HEK293 (cell line): ENCODE measurements around the gene SPON1.

Experiments
- CTCF ChIA-PET: fragments of 350-600 bp; formaldehyde crosslinking; extraction: SDS; loops from one replicate; lab custom pipeline; 2021; ENCODE audit warnings: antibody characterized with exemption; lab: Yijun Ruan, JAX
- POLR2A ChIA-PET: fragments of 300-600 bp; formaldehyde crosslinking; extraction: SDS; loops from one replicate; lab custom pipeline; 2020; ENCODE audit warnings: antibody characterized with exemption, inconsistent platforms; lab: Yijun Ruan, JAX
- H3K27ac ChIP-seq: fragments of 200-500 bp; sonication (Bioruptor generic); 2 replicates; pipeline ENCODE4 v1.5.1; 2014; ENCODE audit warnings: low read depth, low read length, control low read depth, inconsistent platforms; ENCODE audit errors: extremely low read depth
- H3K36me3 ChIP-seq, 2 experiments: fragments of 200-500 bp in 1 of 2; sonication (Bioruptor generic) in 1 of 2; 1 replicate in 1 of 2; 2 replicates in 1 of 2; pipeline ENCODE4 v1.5.1; 2014 to 2017; ENCODE audit warnings: inconsistent platforms in 2 of 2, low read length in 2 of 2; ENCODE audit not compliant: control insufficient read depth in 2 of 2, insufficient read depth in 1 of 2
- H3K4me1 ChIP-seq: fragments of 200-500 bp; sonication (Bioruptor generic); 2 replicates; pipeline ENCODE4 v1.5.1; 2014; ENCODE audit warnings: mild to moderate bottlenecking, low read length, inconsistent platforms; ENCODE audit not compliant: control insufficient read depth, insufficient read depth
- H3K4me3 ChIP-seq: 2 replicates; pipeline ENCODE4 v1.5.1; 2011; ENCODE audit warnings: low read depth, mild to moderate bottlenecking, control low read depth, low read length, moderate library complexity
- H3K9me3 ChIP-seq: fragments of 200-500 bp; sonication (Bioruptor generic); 2 replicates; pipeline ENCODE4 v1.5.1; 2014; ENCODE audit warnings: low read depth, low read length, inconsistent platforms; ENCODE audit not compliant: control insufficient read depth, insufficient read depth
- KLF16 ChIP-seq: fragments of 450-650 bp; formaldehyde crosslinking; IDR thresholded peaks from 2 replicates; pipeline ENCODE4 v1.5.1; 2017; ENCODE audit warnings: missing biosample characterization, missing genetic modification characterization
- MYNN ChIP-seq: fragments of 450-650 bp; formaldehyde crosslinking; IDR thresholded peaks from 2 replicates; pipeline ENCODE4 v1.5.1; 2016; ENCODE audit warnings: missing biosample characterization, missing genetic modification characterization, borderline replicate concordance
- PATZ1 ChIP-seq: fragments of 450-650 bp; formaldehyde crosslinking; IDR thresholded peaks from 2 replicates; pipeline ENCODE4 v1.5.1; 2016; ENCODE audit warnings: missing biosample characterization, missing genetic modification characterization
- PRDM1 ChIP-seq: fragments of 450-650 bp; formaldehyde crosslinking; IDR thresholded peaks from 2 replicates; pipeline ENCODE4; 2016; ENCODE audit warnings: missing biosample characterization, missing genetic modification characterization
- PRDM6 ChIP-seq: fragments of 450-650 bp; formaldehyde crosslinking; IDR thresholded peaks from 2 replicates; pipeline ENCODE4 v1.5.1; 2017; ENCODE audit warnings: missing biosample characterization, missing genetic modification characterization
- ZBTB10 ChIP-seq: fragments of 450-650 bp; formaldehyde crosslinking; IDR thresholded peaks from 2 replicates; pipeline ENCODE4 v1.5.1; 2016; ENCODE audit warnings: missing biosample characterization, missing genetic modification characterization
- ZBTB8A ChIP-seq: fragments of 450-650 bp; formaldehyde crosslinking; IDR thresholded peaks from 2 replicates; pipeline ENCODE4 v1.5.1; 2016; ENCODE audit warnings: missing biosample characterization, missing genetic modification characterization
- ZNF148 ChIP-seq: fragments of 450-650 bp; formaldehyde crosslinking; IDR thresholded peaks from 2 replicates; pipeline ENCODE4 v1.5.0; 2017; ENCODE audit warnings: missing biosample characterization, missing genetic modification characterization, borderline replicate concordance
- ZNF2 ChIP-seq: fragments of 450-650 bp; formaldehyde crosslinking; IDR thresholded peaks from 2 replicates; pipeline ENCODE4 v1.5.1; 2016; ENCODE audit warnings: missing biosample characterization, missing genetic modification characterization
- ZNF214 ChIP-seq: fragments of 450-650 bp; formaldehyde crosslinking; IDR thresholded peaks from 2 replicates; pipeline ENCODE4 v1.5.1; 2017; ENCODE audit warnings: missing biosample characterization, mild to moderate bottlenecking, missing genetic modification characterization, borderline replicate concordance
- ZNF266 ChIP-seq: fragments of 450-650 bp; formaldehyde crosslinking; IDR thresholded peaks from 2 replicates; pipeline ENCODE4 v1.5.1; 2016; ENCODE audit warnings: missing biosample characterization, missing genetic modification characterization, low read depth
- ZNF324 ChIP-seq: fragments of 450-650 bp; formaldehyde crosslinking; IDR thresholded peaks from 2 replicates; pipeline ENCODE4 v1.5.1; 2016; ENCODE audit warnings: missing biosample characterization, missing genetic modification characterization
- ZNF354C ChIP-seq: fragments of 450-650 bp; formaldehyde crosslinking; IDR thresholded peaks from 2 replicates; pipeline ENCODE4 v1.5.1; 2016; ENCODE audit warnings: missing biosample characterization, missing genetic modification characterization, low read depth, borderline replicate concordance
- ZNF37A ChIP-seq: fragments of 450-650 bp; IDR thresholded peaks from 2 replicates; pipeline ENCODE4 v1.5.1; 2018; ENCODE audit warnings: missing biosample characterization, missing genetic modification characterization
- ZNF548 ChIP-seq: fragments of 450-650 bp; formaldehyde crosslinking; IDR thresholded peaks from 2 replicates; pipeline ENCODE4 v1.5.1; 2016; ENCODE audit warnings: missing biosample characterization, missing genetic modification characterization
- ZNF610 ChIP-seq: fragments of 450-650 bp; formaldehyde crosslinking; IDR thresholded peaks from 2 replicates; pipeline ENCODE4 v1.5.1; 2016; ENCODE audit warnings: missing biosample characterization, missing genetic modification characterization, borderline replicate concordance
- ZNF623 ChIP-seq: fragments of 450-650 bp; formaldehyde crosslinking; IDR thresholded peaks from 2 replicates; pipeline ENCODE4 v1.5.1; 2016; ENCODE audit warnings: missing biosample characterization, missing genetic modification characterization
- ZNF624 ChIP-seq: fragments of 450-650 bp; formaldehyde crosslinking; IDR thresholded peaks from 2 replicates; pipeline ENCODE4 v1.5.1; 2017; ENCODE audit warnings: missing biosample characterization, missing genetic modification characterization
- ZNF692 ChIP-seq: fragments of 450-650 bp; formaldehyde crosslinking; IDR thresholded peaks from 2 replicates; pipeline ENCODE4 v1.5.1; 2016; ENCODE audit warnings: missing biosample characterization, missing genetic modification characterization
- ZNF76 ChIP-seq: fragments of 450-650 bp; formaldehyde crosslinking; IDR thresholded peaks from 2 replicates; pipeline ENCODE4; 2016; ENCODE audit warnings: low read depth, missing biosample characterization, missing genetic modification characterization, borderline replicate concordance
- ZSCAN16 ChIP-seq: fragments of 450-650 bp; formaldehyde crosslinking; IDR thresholded peaks from 2 replicates; pipeline ENCODE4 v1.5.1; 2016; ENCODE audit warnings: missing biosample characterization, missing genetic modification characterization

SPON1 gene

GRCh38 chr11:14253421-14253820 lies 290.9 kb downstream of the SPON1 start (continued):
- TF ChIP-seq ZNF148 (tag by site-specific recombination) (no peak), ZNF692 (tag by site-specific recombination) (no peak)

- H3K9me3 ChIP-seq = no peaks in the 10 kb centered on the region
- no peak overlapping the region for H3K4me3 ChIP-seq
- no peaks in the 10 kb centered on the region for H3K4me1 ChIP-seq
- H3K27ac ChIP-seq = no peak overlapping the region
- TF ChIP-seq ZNF324 (tag by site-specific recombination) (no peak), PRDM1 (tag by site-specific recombination) (no peak), ZNF76 (tag by site-specific recombination) (no peak), PRDM6 (tag by site-specific recombination) (no peak), ZSCAN16 (tag by site-specific recombination) (no peak), ZNF37A (tag by site-specific recombination) (no peak), ZNF548 (tag by site-specific recombination) (no peak), ZNF266 (tag by site-specific recombination) (no peak), KLF16 (no peak), ZNF623 (tag by site-specific recombination) (no peak), ZBTB10 (no peak), ZNF610 (tag by site-specific recombination) (no peak)
- H3K36me3 ChIP-seq = no peaks in the 10 kb centered on the region
- POLR2A ChIA-PET = no interaction called here
- CTCF ChIA-PET = interaction anchor here (1.2 kb wide), 1 partner anchor 165 kb away, joined by 4 read pairs; no protein-coding TSS in a partner anchor
These were observed 291.3 kb downstream of the SPON1 start for GRCh38 chr11:14253840-14254239.

GRCh38 chr11:14254533-14255237 lies 292.2 kb downstream of the SPON1 start:
- Histone ChIP-seq H3K4me3 (no peak overlapping the region), H3K27ac (no peak overlapping the region), H3K4me1 (no peaks in the 10 kb centered on the region), H3K36me3 (no peaks in the 10 kb centered on the region), H3K9me3 (no peaks in the 10 kb centered on the region)
- ChIA-PET POLR2A (no interaction called here), CTCF (interaction anchor here (0.5 kb wide), 1 partner anchor 488 kb away, joined by 3 read pairs; no protein-coding TSS in a partner anchor)
- TF ChIP-seq KLF16 = no peak
- no peak for TF ChIP-seq MYNN (tag by site-specific recombination)
- TF ChIP-seq ZBTB8A (tag by site-specific recombination) = no peak
- TF ChIP-seq ZNF624 (tag by site-specific recombination) = no peak
- no peak for TF ChIP-seq PATZ1 (tag by site-specific recombination)
- no peak for TF ChIP-seq ZNF354C (tag by site-specific recombination)
- no peak for TF ChIP-seq ZNF214 (tag by site-specific recombination)
- no peak for TF ChIP-seq ZNF2 (tag by site-specific recombination)
